Mucosa of descending colon (tissue), 3 donors: ENCODE data around the gene PRM1. TPM values are rescaled to one million over a fixed set of nuclear protein-coding genes. Genes with fewer than 3 reads are reported as not detected.

Experiments
- ATAC-seq: fragments of 200-7000 bp; cut with Tn5 transposase; one replicate; pipeline ENCODE4 v1.9.1; 2020; ENCODE audit warnings: mild to moderate bottlenecking, moderate library complexity
- DNase-seq, 3 donors: peaks; one replicate each; pipeline ENCODE4 v3.0.0-alpha.2; 2020
- H3K36me3 ChIP-seq: fragments of 200-600 bp; one replicate; pipeline ENCODE4 v1.8.0; 2021; ENCODE audit warnings: low read depth, mild to moderate bottlenecking
- H3K4me1 ChIP-seq: fragments of 200-600 bp; one replicate; pipeline ENCODE4 v1.8.0; 2021; ENCODE audit warnings: low read depth, mild to moderate bottlenecking
- H3K4me3 ChIP-seq: fragments of 200-600 bp; one replicate; pipeline ENCODE4 v1.8.0; 2021; ENCODE audit warnings: mild to moderate bottlenecking
- H3K9me3 ChIP-seq: fragments of 200-600 bp; one replicate; pipeline ENCODE4 v1.8.0; 2021; ENCODE audit warnings: mild to moderate bottlenecking
- CTCF ChIP-seq: fragments of 200-600 bp; IDR thresholded peaks from one replicate; pipeline ENCODE4 v1.8.0; 2022; ENCODE audit warnings: antibody characterized with exemption, mild to moderate bottlenecking
- intact Hi-C, 2 donors: fragments of 100-400 bp; cut with DNase I in 1 of 2; cut with micrococcal nuclease in 1 of 2; formaldehyde crosslinking; loops; one replicate each; pipeline versions ENCODE4 v1.11.0 to v1.11.1; 2022; cut with DNase I, micrococcal nuclease
- total RNA-seq, 3 donors: library from RNA; stranded (reverse); fragmentation: NEBNext Ultra II Directional in 2 of 3; extraction: Animal tissue kit (Norgen Biotek cat#: 25700) in 2 of 3; gene quantifications; one replicate each; pipeline versions ENCODE4 v1.2.1 to v1.2.4, GENCODE V29; 2021 to 2023
- donor health status: DM: no; HTN: no; CAD: no; lungs with moderate emphysema.
- donor health status: DM: no; HTN: no; CAD: no.
- donor health status: DM: no; HTN: yes; CAD: no.

PRM1 gene
- total RNA-seq, 3 donors from 2014 or later, result not detected

- Histone ChIP-seq H3K36me3 (no peaks in the 10 kb centered on the region), H3K4me3 (no peak overlapping the region), H3K9me3 (no peaks in the 10 kb centered on the region), H3K4me1 (no peaks in the 10 kb centered on the region)
- DNase-seq (no peak), ATAC-seq (no peak)
- TF ChIP-seq CTCF, result no peak
- intact Hi-C loops, result no loop called here
Observed at GRCh38 chr16:11322823-11323222, 41.7 kb upstream of the PRM1 start.

- intact Hi-C loops, result no loop called here
- Histone ChIP-seq H3K9me3 (no peaks in the 10 kb centered on the region), H3K4me3 (no peak overlapping the region), H3K36me3 (no peaks in the 10 kb centered on the region), H3K4me1 (no peaks in the 10 kb centered on the region)
- no peak for TF ChIP-seq CTCF
- DNase-seq (no peak), ATAC-seq (no peak)
Observed at GRCh38 chr16:11321662-11322061, 40.5 kb upstream of the PRM1 start.

GRCh38 chr16:11320170-11320569, 39.0 kb upstream of the PRM1 start:
- TF ChIP-seq CTCF, result no peak
- ATAC-seq, result peak; percentile 36
- intact Hi-C loops, result no loop called here
- no peaks in the 10 kb centered on the region for H3K9me3 ChIP-seq
- no peaks in the 10 kb centered on the region for H3K36me3 ChIP-seq
- H3K4me3 ChIP-seq, result no peak overlapping the region
- no peak for DNase-seq
- H3K4me1 ChIP-seq, result no peaks in the 10 kb centered on the region

- peak in 1 of 3 donors; percentile 50 for DNase-seq
Observed at GRCh38 chr16:11319529-11320146, 38.5 kb upstream of the PRM1 start.

GRCh38 chr16:11318817-11319216, 37.7 kb upstream of the PRM1 start:
- Histone ChIP-seq H3K4me1 (no peaks in the 10 kb centered on the region), H3K9me3 (no peaks in the 10 kb centered on the region), H3K36me3 (no peaks in the 10 kb centered on the region), H3K4me3 (no peak overlapping the region)
- no peak for DNase-seq
- intact Hi-C loops, result no loop called here
- no peak for TF ChIP-seq CTCF
- ATAC-seq, result no peak

More at GRCh38 chr16:11319529-11320146, 38.5 kb upstream of the PRM1 start:
- Histone ChIP-seq H3K4me1 (no peaks in the 10 kb centered on the region), H3K36me3 (no peaks in the 10 kb centered on the region), H3K9me3 (no peaks in the 10 kb centered on the region), H3K4me3 (no peak overlapping the region)
- peak; percentile 15 for ATAC-seq
- intact Hi-C loops, result no loop called here
- no peak for TF ChIP-seq CTCF
